ENCODE measurements around the gene RDH12.

The RDH12 gene

DNA sequence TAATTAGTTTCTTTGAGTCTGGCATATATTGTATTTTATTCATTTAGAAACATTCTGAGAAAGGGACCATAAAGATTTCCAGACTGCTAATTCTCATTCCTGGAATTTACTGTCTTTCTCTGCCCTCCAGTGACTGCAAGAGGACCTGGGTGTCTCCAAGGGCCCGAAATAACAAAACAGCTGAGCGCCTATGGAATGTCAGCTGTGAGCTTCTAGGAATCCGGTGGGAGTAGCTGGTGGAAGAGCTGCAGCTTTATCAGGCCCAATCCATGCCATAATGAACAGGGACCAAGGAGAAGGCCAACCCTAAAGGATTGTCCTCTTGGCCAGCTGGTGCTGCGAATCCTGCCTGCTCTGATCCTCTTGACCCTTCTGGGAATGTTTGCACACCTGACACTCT is 31.9 kb downstream of the RDH12 start:
- Histone ChIP-seq H3K79me2 (ENCODE audit: insufficient read depth, low read length) (no peaks in the 10 kb centered on the region), H3K9me2 (ENCODE audit: low read depth, low read length) (no peaks in the 10 kb centered on the region), H3F3A (ENCODE audit: insufficient read depth, low read length) (no peaks in the 10 kb centered on the region), H3K36me3 (ENCODE audit: insufficient read depth, low read length) (no peaks in the 10 kb centered on the region), H3K4me3 (ENCODE audit: low read depth, low read length, poor library complexity, severe bottlenecking) (no peak overlapping the region), H3K27ac (ENCODE audit: low read depth, low read length, poor library complexity, severe bottlenecking) (no peak overlapping the region), H3K4me1 (ENCODE audit: insufficient read depth, low read length, severe bottlenecking) (no peaks in the 10 kb centered on the region), H2AFZ (ENCODE audit: low read length) (no peak overlapping the region), H3K4me2 (ENCODE audit: low read length) (no peak overlapping the region), H3K27me3 (ENCODE audit: insufficient read depth, low read length) (no peaks in the 10 kb centered on the region; the same call in 1 of the 2 replicates), H3K9ac (ENCODE audit: low read length) (no peak overlapping the region), H4K20me1 (ENCODE audit: insufficient read depth, low read length) (no peaks in the 10 kb centered on the region), H3K9me3 (ENCODE audit: low read length) (no peaks in the 10 kb centered on the region)
- no peak for TF ChIP-seq EZH2 (IDR thresholded peaks at IDR 0.05; ENCODE audit: borderline replicate concordance, low read length)

DNA sequence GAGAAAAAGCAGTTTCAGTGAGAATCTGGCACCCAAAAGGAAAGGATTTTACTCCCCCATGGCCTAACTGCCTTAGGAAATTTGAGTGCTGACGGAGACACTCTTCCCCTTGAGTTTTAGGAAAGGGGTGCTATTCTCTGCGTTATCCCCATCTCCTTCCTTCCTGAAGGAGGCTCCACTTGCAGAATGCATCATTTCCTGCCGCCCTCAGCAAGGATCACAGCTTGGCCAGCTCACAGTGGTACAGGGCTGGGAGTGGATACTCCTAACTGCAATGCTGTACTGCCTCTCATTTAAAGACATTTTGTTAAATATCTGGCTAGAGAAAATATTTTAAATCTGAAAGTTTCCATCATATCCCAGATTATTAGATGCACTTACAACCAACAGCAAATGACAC is 33.0 kb downstream of the RDH12 start:
- Histone ChIP-seq H3K4me3 (ENCODE audit: low read depth, low read length, poor library complexity, severe bottlenecking) (no peak overlapping the region), H3K36me3 (ENCODE audit: insufficient read depth, low read length) (no peaks in the 10 kb centered on the region), H3K9ac (ENCODE audit: low read length) (no peak overlapping the region), H3K79me2 (ENCODE audit: insufficient read depth, low read length) (no peaks in the 10 kb centered on the region), H3K27ac (ENCODE audit: low read depth, low read length, poor library complexity, severe bottlenecking) (no peak overlapping the region), H3F3A (ENCODE audit: insufficient read depth, low read length) (no peaks in the 10 kb centered on the region), H3K9me2 (ENCODE audit: low read depth, low read length) (no peaks in the 10 kb centered on the region), H3K4me2 (ENCODE audit: low read length) (no peak overlapping the region), H3K4me1 (ENCODE audit: insufficient read depth, low read length, severe bottlenecking) (no peaks in the 10 kb centered on the region), H3K27me3 (ENCODE audit: insufficient read depth, low read length) (no peaks in the 10 kb centered on the region; the same call in 1 of the 2 replicates), H3K9me3 (ENCODE audit: low read length) (no peaks in the 10 kb centered on the region), H2AFZ (ENCODE audit: low read length) (no peak overlapping the region), H4K20me1 (ENCODE audit: insufficient read depth, low read length) (no peaks in the 10 kb centered on the region)
- TF ChIP-seq EZH2 (IDR thresholded peaks at IDR 0.05; ENCODE audit: borderline replicate concordance, low read length): no peak
- TF ChIP-seq CTCF (IDR thresholded peaks at IDR 0.05; ENCODE audit: low read length): no peak

- no peaks in the 10 kb centered on the region for H3F3A ChIP-seq (ENCODE audit: insufficient read depth, low read length)
- H3K4me3 ChIP-seq (ENCODE audit: low read depth, low read length, poor library complexity, severe bottlenecking): no peak overlapping the region
- no peaks in the 10 kb centered on the region for H3K9me2 ChIP-seq (ENCODE audit: low read depth, low read length)
- H3K27me3 ChIP-seq (ENCODE audit: insufficient read depth, low read length): no peaks in the 10 kb centered on the region; the same call in 1 of the 2 replicates
- no peaks in the 10 kb centered on the region for H3K36me3 ChIP-seq (ENCODE audit: insufficient read depth, low read length)
- no peaks in the 10 kb centered on the region for H3K9me3 ChIP-seq (ENCODE audit: low read length)
- no peak overlapping the region for H2AFZ ChIP-seq (ENCODE audit: low read length)
- TF ChIP-seq EZH2 (IDR thresholded peaks at IDR 0.05; ENCODE audit: borderline replicate concordance, low read length) (no peak), CTCF (IDR thresholded peaks at IDR 0.05; ENCODE audit: low read length) (no peak)
- H3K27ac ChIP-seq (ENCODE audit: low read depth, low read length, poor library complexity, severe bottlenecking): no peak overlapping the region
- H3K4me2 ChIP-seq (ENCODE audit: low read length): no peak overlapping the region
- H3K79me2 ChIP-seq (ENCODE audit: insufficient read depth, low read length): no peaks in the 10 kb centered on the region
- no peaks in the 10 kb centered on the region for H4K20me1 ChIP-seq (ENCODE audit: insufficient read depth, low read length)
- no peak overlapping the region for H3K9ac ChIP-seq (ENCODE audit: low read length)
- no peaks in the 10 kb centered on the region for H3K4me1 ChIP-seq (ENCODE audit: insufficient read depth, low read length, severe bottlenecking)
Measured at GRCh38 chr14:67735336-67736147, 33.9 kb downstream of the RDH12 start.

GRCh38 chr14:67736771-67737170 is 35.1 kb downstream of the RDH12 start:
- Histone ChIP-seq H3K36me3 (ENCODE audit: insufficient read depth, low read length) (no peaks in the 10 kb centered on the region), H3K9me2 (ENCODE audit: low read depth, low read length) (no peaks in the 10 kb centered on the region), H3K9ac (ENCODE audit: low read length) (no peak overlapping the region), H3K4me1 (ENCODE audit: insufficient read depth, low read length, severe bottlenecking) (no peaks in the 10 kb centered on the region), H3K4me3 (ENCODE audit: low read depth, low read length, poor library complexity, severe bottlenecking) (no peak overlapping the region), H3K27me3 (ENCODE audit: insufficient read depth, low read length) (no peaks in the 10 kb centered on the region; the same call in 1 of the 2 replicates), H3K27ac (ENCODE audit: low read depth, low read length, poor library complexity, severe bottlenecking) (no peak overlapping the region), H3F3A (ENCODE audit: insufficient read depth, low read length) (no peaks in the 10 kb centered on the region), H3K4me2 (ENCODE audit: low read length) (no peak overlapping the region), H4K20me1 (ENCODE audit: insufficient read depth, low read length) (no peaks in the 10 kb centered on the region), H3K79me2 (ENCODE audit: insufficient read depth, low read length) (no peaks in the 10 kb centered on the region), H3K9me3 (ENCODE audit: low read length) (no peaks in the 10 kb centered on the region), H2AFZ (ENCODE audit: low read length) (no peak overlapping the region)
- TF ChIP-seq EZH2 (IDR thresholded peaks at IDR 0.05; ENCODE audit: borderline replicate concordance, low read length): no peak
- TF ChIP-seq CTCF (IDR thresholded peaks at IDR 0.05; ENCODE audit: low read length): no peak

Measured in OCI-LY1 (cell line).